ENCODE data around the gene KLK8. TPM values are rescaled to one million over a fixed set of nuclear protein-coding genes. Genes with fewer than 3 reads are reported as not detected.
A peak's percentile ranks its signal among the peaks of the same experiment; 100 is the strongest.

The KLK8 gene
- total and polyA plus RNA-seq, 5 donors: 0.07 TPM; not detected in 4

GRCh38 chr19:51027873-51028272 is 26.5 kb upstream of the KLK8 start:
- intact Hi-C loops (cut with DNase I): loop anchor here in 1 of 4 donors (5.0 to 10.0 kb wide), 2 partner anchors 64 to 137 kb away; no protein-coding TSS in a partner anchor
- Histone ChIP-seq H3K27me3 (ENCODE audit: control insufficient read depth, insufficient read depth) (no peaks in the 10 kb centered on the region), H3K27ac (ENCODE audit: low read length) (no peak overlapping the region)

GRCh38 chr19:51027126-51027806 is 25.9 kb upstream of the KLK8 start:
- Histone ChIP-seq H3K27me3 (ENCODE audit: control insufficient read depth, insufficient read depth) (no peaks in the 10 kb centered on the region), H3K4me3 (ENCODE audit: low read length) (no peak overlapping the region), H3K9me3 (ENCODE audit: control insufficient read depth, low read length) (no peaks in the 10 kb centered on the region), H3K27ac (ENCODE audit: low read length) (no peak overlapping the region), H3K4me1 (ENCODE audit: control insufficient read depth, insufficient read depth, low read length) (no peaks in the 10 kb centered on the region)
- no peak for DNase-seq
- intact Hi-C loops (cut with DNase I): loop anchor here in 1 of 4 donors (5.0 to 10.0 kb wide), 2 partner anchors 65 to 138 kb away; no protein-coding TSS in a partner anchor
- 46% methylated on average over 14 of the region's 14 CpGs for WGBS
- ATAC-seq: no peak

More at GRCh38 chr19:51027873-51028272, 26.5 kb upstream of the KLK8 start:
- H3K4me3 ChIP-seq (ENCODE audit: low read length): no peak overlapping the region
- no peaks in the 10 kb centered on the region for H3K4me1 ChIP-seq (ENCODE audit: control insufficient read depth, insufficient read depth, low read length)
- ATAC-seq (no peak), DNase-seq (no peak)
- H3K9me3 ChIP-seq (ENCODE audit: control insufficient read depth, low read length): no peaks in the 10 kb centered on the region
- WGBS: 67% methylated on average over 5 of the region's 5 CpGs

- no peaks in the 10 kb centered on the region for H3K27me3 ChIP-seq (ENCODE audit: control insufficient read depth, insufficient read depth)
- no peak within 1 kb of the TSS for H3K27ac ChIP-seq (ENCODE audit: low read length)
- ATAC-seq (peak; percentile 35 to 53), DNase-seq (no peak)
- no peak within 1 kb of the TSS for H3K4me3 ChIP-seq (ENCODE audit: low read length)
- H3K9me3 ChIP-seq (ENCODE audit: control insufficient read depth, low read length): no peaks in the 10 kb centered on the region
- WGBS: 77% methylated on average over 11 of the region's 11 CpGs
- intact Hi-C loops (cut with DNase I): loop anchor here in 1 of 4 donors (5.0 to 10.0 kb wide), 2 partner anchors 66 to 138 kb away; no protein-coding TSS in a partner anchor
- no peaks in the 10 kb centered on the region for H3K4me1 ChIP-seq (ENCODE audit: control insufficient read depth, insufficient read depth, low read length)
Observed at GRCh38 chr19:51026554-51026831, 25.1 kb upstream of the KLK8 start, which contains the start of gene KLK11. Gene KLK11 (minus strand): TSS chr19:51026616. CDS start chr19:51025631, 985 bp downstream.

GRCh38 chr19:51025809-51026553 is 24.6 kb upstream of the KLK8 start:
- Histone ChIP-seq H3K27me3 (ENCODE audit: control insufficient read depth, insufficient read depth) (no peaks in the 10 kb centered on the region), H3K4me3 (ENCODE audit: low read length) (no peak overlapping the region)

GRCh38 chr19:51025401-51025800 is 24.0 kb upstream of the KLK8 start:
- intact Hi-C loops (cut with DNase I): loop anchor here in 1 of 4 donors (5.0 to 10.0 kb wide), 2 partner anchors 67 to 139 kb away; no protein-coding TSS in a partner anchor
- Histone ChIP-seq H3K27ac (ENCODE audit: low read length) (no peak overlapping the region), H3K4me3 (ENCODE audit: low read length) (no peak overlapping the region), H3K27me3 (ENCODE audit: control insufficient read depth, insufficient read depth) (no peaks in the 10 kb centered on the region), H3K4me1 (ENCODE audit: control insufficient read depth, insufficient read depth, low read length) (no peaks in the 10 kb centered on the region), H3K9me3 (ENCODE audit: control insufficient read depth, low read length) (no peaks in the 10 kb centered on the region)
- ATAC-seq (no peak), DNase-seq (no peak)
- 70% methylated on average over 6 of the region's 6 CpGs for WGBS

More at GRCh38 chr19:51025809-51026553, 24.6 kb upstream of the KLK8 start:
- peak; percentile 30 to 86 for ATAC-seq
- H3K27ac ChIP-seq (ENCODE audit: low read length): no peak overlapping the region
- WGBS: 37% methylated on average over 18 of the region's 18 CpGs
- intact Hi-C loops (cut with DNase I): loop anchor here in 1 of 4 donors (5.0 to 10.0 kb wide), 2 partner anchors 66 to 139 kb away; no protein-coding TSS in a partner anchor
- H3K4me1 ChIP-seq (ENCODE audit: control insufficient read depth, insufficient read depth, low read length): no peaks in the 10 kb centered on the region
- no peaks in the 10 kb centered on the region for H3K9me3 ChIP-seq (ENCODE audit: control insufficient read depth, low read length)
- peak; percentile 29 to 73 (median 72) for DNase-seq

GRCh38 chr19:51024924-51025323 is 23.5 kb upstream of the KLK8 start:
- Histone ChIP-seq H3K9me3 (ENCODE audit: control insufficient read depth, low read length) (no peaks in the 10 kb centered on the region), H3K4me1 (ENCODE audit: control insufficient read depth, insufficient read depth, low read length) (no peaks in the 10 kb centered on the region), H3K4me3 (ENCODE audit: low read length) (no peak overlapping the region), H3K27me3 (ENCODE audit: control insufficient read depth, insufficient read depth) (no peaks in the 10 kb centered on the region), H3K27ac (ENCODE audit: low read length) (no peak overlapping the region)
- ATAC-seq (no peak), DNase-seq (no peak)
- 58% methylated on average over 5 of the region's 5 CpGs for WGBS
- intact Hi-C loops (cut with DNase I): loop anchor here in 2 of 4 donors (5.0 to 10.0 kb wide), 3 partner anchors 67 to 140 kb away; no protein-coding TSS in a partner anchor

GRCh38 chr19:51023946-51024345 is 22.5 kb upstream of the KLK8 start:
- Histone ChIP-seq H3K27me3 (ENCODE audit: control insufficient read depth, insufficient read depth) (no peaks in the 10 kb centered on the region), H3K9me3 (ENCODE audit: control insufficient read depth, low read length) (no peaks in the 10 kb centered on the region), H3K27ac (ENCODE audit: low read length) (no peak overlapping the region), H3K4me1 (ENCODE audit: control insufficient read depth, insufficient read depth, low read length) (peaks cover 4% of the 10 kb centered on the region), H3K4me3 (ENCODE audit: low read length) (no peak overlapping the region)
- DNase-seq: no peak
- intact Hi-C loops (cut with DNase I): loop anchor here in 2 of 4 donors (5.0 to 10.0 kb wide), 2 partner anchors 73 to 141 kb away; no protein-coding TSS in a partner anchor
- ATAC-seq: no peak
- WGBS: 64% methylated on average over 11 of the region's 11 CpGs

GRCh38 chr19:51022526-51022925 is 21.1 kb upstream of the KLK8 start:
- Histone ChIP-seq H3K27me3 (ENCODE audit: control insufficient read depth, insufficient read depth) (no peaks in the 10 kb centered on the region), H3K9me3 (ENCODE audit: control insufficient read depth, low read length) (no peaks in the 10 kb centered on the region), H3K4me1 (ENCODE audit: control insufficient read depth, insufficient read depth, low read length) (peaks cover 4% of the 10 kb centered on the region), H3K4me3 (ENCODE audit: low read length) (no peak overlapping the region), H3K27ac (ENCODE audit: low read length) (no peak overlapping the region)
- no peak for DNase-seq
- ATAC-seq: no peak
- intact Hi-C loops (cut with DNase I): loop anchor here in 2 of 4 donors (5.0 to 10.0 kb wide), 2 partner anchors 75 to 142 kb away; no protein-coding TSS in a partner anchor
- 62% methylated on average over 14 of the region's 14 CpGs for WGBS

GRCh38 chr19:51020988-51021651 is 19.7 kb upstream of the KLK8 start:
- WGBS: 35% methylated on average over 7 of the region's 7 CpGs
- Histone ChIP-seq H3K9me3 (ENCODE audit: control insufficient read depth, low read length) (no peaks in the 10 kb centered on the region), H3K27ac (ENCODE audit: low read length) (no peak overlapping the region), H3K4me3 (ENCODE audit: low read length) (no peak overlapping the region), H3K27me3 (ENCODE audit: control insufficient read depth, insufficient read depth) (no peaks in the 10 kb centered on the region), H3K4me1 (ENCODE audit: control insufficient read depth, insufficient read depth, low read length) (peaks cover 4% of the 10 kb centered on the region)
- DNase-seq (no peak), ATAC-seq (peak; percentile 21 to 28)
- intact Hi-C loops (cut with DNase I): loop anchor here in 3 of 4 donors (2.0 to 10.0 kb wide), 3 partner anchors 72 to 144 kb away; no protein-coding TSS in a partner anchor

- Histone ChIP-seq H3K4me1 (ENCODE audit: control insufficient read depth, insufficient read depth, low read length) (peaks cover 4% of the 10 kb centered on the region), H3K27me3 (ENCODE audit: control insufficient read depth, insufficient read depth) (no peaks in the 10 kb centered on the region), H3K9me3 (ENCODE audit: control insufficient read depth, low read length) (no peaks in the 10 kb centered on the region), H3K27ac (ENCODE audit: low read length) (no peak within 1 kb of the TSS), H3K4me3 (ENCODE audit: low read length) (peak within 1 kb of the TSS; percentile 29)
- no peak for ATAC-seq
- intact Hi-C loops (cut with DNase I): loop anchor here in 1 of 4 donors (5.0 kb wide), 1 partner anchor 78 kb away; no protein-coding TSS in a partner anchor
- WGBS: 3% methylated on average over 14 of the region's 14 CpGs
- peak in 1 of 3 donors; percentile 39 for DNase-seq
Observed at GRCh38 chr19:51019544-51019925, 18.1 kb upstream of the KLK8 start, which contains the start of gene KLK10. Gene KLK10 (minus strand): TSS chr19:51019709. CDS start chr19:51019130, 579 bp downstream.

Data from right cardiac atrium (tissue), 5 donors.